Lung (tissue), 12 donors: ENCODE measurements around the gene DNPEP. TPM values are rescaled to one million over a fixed set of nuclear protein-coding genes. Genes with fewer than 3 reads are reported as not detected.
A peak's percentile ranks its signal among the peaks of the same experiment; 100 is the strongest.

Experiments
- ATAC-seq: fragments of 200-7000 bp; cut with Tn5 transposase; one replicate; pipeline ENCODE4 v1.9.1; 2020; ENCODE audit warnings: moderate number of reproducible peaks; ENCODE audit not compliant: insufficient read depth, low FRiP score
- DNase-seq, 3 donors: peaks; one replicate each; pipeline ENCODE4 v3.0.0-alpha.2; 2013 to 2017
- H3K27ac ChIP-seq, 2 donors: one replicate each; pipeline ENCODE4 v1.5.1; 2013; ENCODE audit warnings: mild to moderate bottlenecking in 2 of 2, moderate library complexity in 2 of 2, control low read depth in 1 of 2, inconsistent platforms in 1 of 2, low read depth in 1 of 2, low read length in 1 of 2
- H3K27me3 ChIP-seq, 3 donors: one replicate each; pipeline ENCODE4 v1.5.1; 2013; ENCODE audit warnings: low read length in 2 of 3; ENCODE audit not compliant: control insufficient read depth in 3 of 3, insufficient read depth in 3 of 3
- H3K36me3 ChIP-seq, 4 donors: one replicate each; pipeline ENCODE4 v1.5.1; 2013; ENCODE audit warnings: low read length in 4 of 4, mild to moderate bottlenecking in 1 of 4, moderate library complexity in 1 of 4; ENCODE audit not compliant: control insufficient read depth in 4 of 4, insufficient read depth in 4 of 4
- H3K4me1 ChIP-seq, 5 donors: one replicate each; pipeline ENCODE4 v1.5.1; 2013; ENCODE audit warnings: low read length in 5 of 5, mild to moderate bottlenecking in 2 of 5, moderate library complexity in 1 of 5; ENCODE audit not compliant: control insufficient read depth in 5 of 5, insufficient read depth in 5 of 5
- H3K4me3 ChIP-seq: one replicate; pipeline ENCODE4 v1.5.1; 2013; ENCODE audit warnings: mild to moderate bottlenecking, control low read depth, moderate library complexity
- H3K9ac ChIP-seq, 2 donors: one replicate each; pipeline ENCODE4 v1.5.1; 2013; ENCODE audit warnings: low read length in 2 of 2, control low read depth in 1 of 2; ENCODE audit not compliant: insufficient read depth in 1 of 2
- H3K9me3 ChIP-seq, 4 donors: one replicate each; pipeline ENCODE4 v1.5.1; 2013; ENCODE audit warnings: low read length in 3 of 4, mild to moderate bottlenecking in 1 of 4, moderate library complexity in 1 of 4; ENCODE audit not compliant: control insufficient read depth in 4 of 4, insufficient read depth in 3 of 4
- CTCF ChIP-seq: IDR thresholded peaks from 2 replicates; pipeline ENCODE4 v1.5.1; 2012; ENCODE audit warnings: mild to moderate bottlenecking; ENCODE audit errors: control extremely low read depth, extremely low read depth
- WGBS, 2 donors: extraction: QIAGEN DNeasy Blood & Tissue Kit; methylation state at CpG; one replicate each; pipeline ENCODE4 v1.1.7; 2013; 5-methylcytosine and 5-hydroxymethylcytosine counted together
- polyA plus RNA-seq, 2 donors: library from polyadenylated mRNA; stranded (reverse); fragments of 200-250 nt; gene quantifications; one replicate each; pipeline ENCODE4 v1.2.1, GENCODE V29; 2013
- total RNA-seq, 2 donors: library from RNA; depleted of rRNA in 1 of 2; stranded (reverse); fragments of >200 nt in 1 of 2; gene quantifications; one replicate each; pipeline ENCODE4 v1.2.1, GENCODE V29; 2014 to 2021
- donor health status: control.
- donor health status: control.
- donor health status: Bipolar disorder and iron deficiency.
- donor health status: healthy.
- donor health status: DM: yes; HTN: yes; CAD: no.

Gene DNPEP
- total and polyA plus RNA-seq, 4 donors: 73.7 to 89.7 (median 80.8) TPM

DNA sequence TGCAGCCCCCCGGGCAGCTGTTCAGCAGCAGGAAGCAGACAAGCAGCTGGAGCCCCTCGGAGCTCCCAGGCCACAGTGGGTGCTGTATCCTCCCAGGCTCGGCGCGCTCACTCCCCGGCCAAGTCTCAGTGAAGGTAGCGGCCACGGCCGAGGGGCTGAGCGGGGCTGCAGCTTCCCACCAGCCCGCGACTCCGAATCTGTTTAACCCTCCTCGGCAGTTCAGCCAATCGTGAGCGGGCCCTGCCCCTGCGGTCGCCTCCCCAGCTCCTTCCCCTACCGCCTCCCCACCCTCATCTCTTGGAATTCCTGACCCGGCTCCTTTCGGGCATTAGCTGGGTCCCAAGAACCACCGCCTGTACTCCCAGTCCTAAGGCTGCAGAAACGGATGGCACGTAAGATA, 55.2 kb downstream of the DNPEP start, which contains the start of gene RESP18:
TSS of gene RESP18 (minus strand) at position 203 of the 400 bp plus-strand sequence.
- Histone ChIP-seq H3K9me3 (peaks cover 0 to 10% (median 0%) of the 10 kb centered on the region in 4 donors), H3K27ac (no peak within 1 kb of the TSS), H3K4me3 (no peak within 1 kb of the TSS), H3K4me1 (no peaks in the 10 kb centered on the region), H3K27me3 (peaks cover 0 to 40% (median 19%) of the 10 kb centered on the region in 3 donors), H3K9ac (no peak within 1 kb of the TSS), H3K36me3 (no peaks in the 10 kb centered on the region)
- ATAC-seq (no peak), DNase-seq (no peak)
- 10 to 12% methylated on average over 24 of the region's 24 CpGs for WGBS, 2 donors
- TF ChIP-seq CTCF: no peak

- Histone ChIP-seq H3K9me3 (peaks cover 0 to 10% (median 0%) of the 10 kb centered on the region in 4 donors), H3K27me3 (peaks cover 0 to 43% (median 16%) of the 10 kb centered on the region in 3 donors), H3K4me1 (no peaks in the 10 kb centered on the region), H3K4me3 (no peak overlapping the region), H3K9ac (no peak overlapping the region), H3K27ac (no peak overlapping the region), H3K36me3 (no peaks in the 10 kb centered on the region)
- ATAC-seq: no peak
- peak; percentile 58 to 71 (median 64) for DNase-seq
- no peak for TF ChIP-seq CTCF
- WGBS, 2 donors: 13 to 15% methylated on average over 33 to 39 of the region's 39 CpGs
Measured at GRCh38 chr2:219331560-219332213, 56.0 kb downstream of the DNPEP start.

DNA sequence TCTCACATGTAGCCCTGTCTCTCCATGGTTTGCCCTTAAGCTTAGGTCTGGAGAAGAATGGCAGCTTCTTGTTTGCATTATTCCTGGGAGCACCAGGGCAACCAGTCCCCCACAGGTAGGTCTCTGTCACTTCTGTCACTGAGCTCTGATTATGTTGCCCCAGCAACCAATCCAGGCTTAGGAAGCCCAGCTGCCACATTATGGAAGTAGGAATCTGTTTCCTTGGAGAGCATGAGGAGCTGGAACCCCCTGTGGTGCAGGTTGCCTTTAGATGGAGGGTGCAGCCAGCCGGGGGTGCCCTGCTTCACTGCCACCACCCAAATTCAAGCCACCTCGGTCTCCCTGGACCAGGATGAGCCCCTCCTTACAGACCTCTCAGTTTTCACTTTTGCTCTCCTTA, 60.0 kb downstream of the DNPEP start:
- ATAC-seq: no peak
- WGBS, 2 donors: 49 to 78% methylated on average over 2 of the region's 2 CpGs

More for the DNA sequence above, 60.0 kb downstream of the DNPEP start:
- no peak overlapping the region for H3K27ac ChIP-seq
- no peak overlapping the region for H3K9ac ChIP-seq
- H3K36me3 ChIP-seq: no peaks in the 10 kb centered on the region
- no peak overlapping the region for H3K4me3 ChIP-seq
- DNase-seq: no peak
- TF ChIP-seq CTCF: no peak
- peaks cover 0 to 6% (median 0%) of the 10 kb centered on the region in 4 donors for H3K9me3 ChIP-seq
- H3K4me1 ChIP-seq: no peaks in the 10 kb centered on the region
- H3K27me3 ChIP-seq: peaks cover 4 to 31% (median 10%) of the 10 kb centered on the region in 3 donors
